ENCODE data around the gene RAB22A.

RAB22A gene

GRCh38 chr20:58313396-58313795 lies 3.9 kb downstream of the RAB22A start:
- DNase-seq (ENCODE audit: low read depth), result no peak
- TF ChIP-seq CTCF (IDR thresholded peaks at IDR 0.05; ENCODE audit: low read depth, low read length), result no peak
- H3K4me3 ChIP-seq (ENCODE audit: low read depth, low read length), result no peak overlapping the region

GRCh38 chr20:58321205-58321604 lies 11.7 kb downstream of the RAB22A start:
- TF ChIP-seq MAX (IDR thresholded peaks at IDR 0.05; ENCODE audit: low read depth, low read length) (no peak), POLR2A (IDR thresholded peaks at IDR 0.05; ENCODE audit: extremely low read depth, insufficient read length) (no peak), CTCF (IDR thresholded peaks at IDR 0.05; ENCODE audit: low read depth, low read length) (no peak), MYC (IDR thresholded peaks at IDR 0.05; ENCODE audit: low read depth, low read length) (no peak)
- no peak overlapping the region for H3K4me3 ChIP-seq (ENCODE audit: low read depth, low read length)
- DNase-seq (ENCODE audit: low read depth), result no peak

- H3K4me3 ChIP-seq (ENCODE audit: low read depth, low read length), result no peak overlapping the region
- DNase-seq (ENCODE audit: low read depth), result no peak
- TF ChIP-seq MYC (IDR thresholded peaks at IDR 0.05; ENCODE audit: low read depth, low read length), result no peak
- TF ChIP-seq MAX (IDR thresholded peaks at IDR 0.05; ENCODE audit: low read depth, low read length), result no peak
- no peak for TF ChIP-seq CTCF (IDR thresholded peaks at IDR 0.05; ENCODE audit: low read depth, low read length)
- TF ChIP-seq POLR2A (IDR thresholded peaks at IDR 0.05; ENCODE audit: extremely low read depth, insufficient read length), result no peak
Measured at GRCh38 chr20:58322083-58322482, 12.6 kb downstream of the RAB22A start.

GRCh38 chr20:58325912-58326311 lies 16.4 kb downstream of the RAB22A start:
- TF ChIP-seq CTCF (IDR thresholded peaks at IDR 0.05; ENCODE audit: low read depth, low read length) (no peak), MYC (IDR thresholded peaks at IDR 0.05; ENCODE audit: low read depth, low read length) (no peak), MAX (IDR thresholded peaks at IDR 0.05; ENCODE audit: low read depth, low read length) (no peak), POLR2A (IDR thresholded peaks at IDR 0.05; ENCODE audit: extremely low read depth, insufficient read length) (no peak)
- no peak overlapping the region for H3K4me3 ChIP-seq (ENCODE audit: low read depth, low read length)
- DNase-seq (ENCODE audit: low read depth), result no peak

- TF ChIP-seq MYC (IDR thresholded peaks at IDR 0.05; ENCODE audit: low read depth, low read length) (no peak), MAX (IDR thresholded peaks at IDR 0.05; ENCODE audit: low read depth, low read length) (no peak)
- peak; percentile 14 for DNase-seq (ENCODE audit: low read depth)
- no peak overlapping the region for H3K4me3 ChIP-seq (ENCODE audit: low read depth, low read length)
Measured at GRCh38 chr20:58327211-58327610, 17.7 kb downstream of the RAB22A start.

GRCh38 chr20:58328836-58329235 lies 19.3 kb downstream of the RAB22A start:
- H3K4me3 ChIP-seq (ENCODE audit: low read depth, low read length), result no peak overlapping the region
- TF ChIP-seq CTCF (IDR thresholded peaks at IDR 0.05; ENCODE audit: low read depth, low read length) (no peak), POLR2A (IDR thresholded peaks at IDR 0.05; ENCODE audit: extremely low read depth, insufficient read length) (no peak), MYC (IDR thresholded peaks at IDR 0.05; ENCODE audit: low read depth, low read length) (no peak), MAX (IDR thresholded peaks at IDR 0.05; ENCODE audit: low read depth, low read length) (no peak)
- DNase-seq (ENCODE audit: low read depth), result no peak
